NCI-H510A treated with DMSO at 0.1 percent for 48 hours (cell line): ENCODE results near the gene PKN2.

ENCODE experiments used
- DNase-seq: peaks from one replicate; lab custom pipeline; 2025; lab: John Stamatoyannopoulos, UW

Gene PKN2

GRCh38 chr1:88683541-88684481 lies at the start of gene PKN2:
Gene PKN2, plus strand, starts transcription at chr1:88684273. Its CDS starts 308 bp downstream, at chr1:88684581.
- DNase-seq, result peak; percentile 99

GRCh38 chr1:88634538-88634937 lies 49.5 kb upstream of the PKN2 start:
- no peak for DNase-seq

GRCh38 chr1:88640060-88640459 lies 44.0 kb upstream of the PKN2 start:
- DNase-seq, result no peak

GRCh38 chr1:88645886-88646285 lies 38.2 kb upstream of the PKN2 start:
- no peak for DNase-seq

- no peak for DNase-seq
These were observed 37.4 kb upstream of the PKN2 start for GRCh38 chr1:88646476-88647248.

- DNase-seq, result peak; percentile 98
These were observed 36.8 kb upstream of the PKN2 start for GRCh38 chr1:88647249-88647645.

GRCh38 chr1:88647749-88648415 lies 36.2 kb upstream of the PKN2 start:
- peak; percentile 59 for DNase-seq

- no peak for DNase-seq
These were observed 35.4 kb upstream of the PKN2 start for GRCh38 chr1:88648706-88649105.

- DNase-seq, result peak; percentile 24
These were observed 34.1 kb upstream of the PKN2 start for GRCh38 chr1:88649932-88650331.

GRCh38 chr1:88650676-88651418 lies 33.2 kb upstream of the PKN2 start:
- DNase-seq, result no peak

GRCh38 chr1:88655140-88655539 lies 28.9 kb upstream of the PKN2 start:
- DNase-seq, result no peak

GRCh38 chr1:88655685-88656299 lies 28.3 kb upstream of the PKN2 start:
- peak; percentile 81 for DNase-seq

- DNase-seq, result no peak
These were observed 25.7 kb upstream of the PKN2 start for GRCh38 chr1:88658419-88658818.

GRCh38 chr1:88659552-88659951 lies 24.5 kb upstream of the PKN2 start:
- no peak for DNase-seq

GRCh38 chr1:88661188-88661587 lies 22.9 kb upstream of the PKN2 start:
- DNase-seq, result no peak

- no peak for DNase-seq
These were observed 21.9 kb upstream of the PKN2 start for GRCh38 chr1:88661951-88662699.

- no peak for DNase-seq
These were observed 21.4 kb upstream of the PKN2 start for GRCh38 chr1:88662723-88663122.

GRCh38 chr1:88668405-88668804 lies 15.7 kb upstream of the PKN2 start:
- no peak for DNase-seq

GRCh38 chr1:88670462-88670861 lies 13.6 kb upstream of the PKN2 start:
- DNase-seq, result no peak

GRCh38 chr1:88673446-88673845 lies 10.6 kb upstream of the PKN2 start:
- no peak for DNase-seq

GRCh38 chr1:88678405-88678804 lies 5.7 kb upstream of the PKN2 start:
- no peak for DNase-seq
